ENCODE results near the gene FAM241A. TPM values are rescaled to one million over a fixed set of nuclear protein-coding genes. Genes with fewer than 3 reads are reported as not detected.

The FAM241A gene
- total RNA-seq, 2 experiments from 2014 or later = 2.2 to 2.5 TPM

DNA sequence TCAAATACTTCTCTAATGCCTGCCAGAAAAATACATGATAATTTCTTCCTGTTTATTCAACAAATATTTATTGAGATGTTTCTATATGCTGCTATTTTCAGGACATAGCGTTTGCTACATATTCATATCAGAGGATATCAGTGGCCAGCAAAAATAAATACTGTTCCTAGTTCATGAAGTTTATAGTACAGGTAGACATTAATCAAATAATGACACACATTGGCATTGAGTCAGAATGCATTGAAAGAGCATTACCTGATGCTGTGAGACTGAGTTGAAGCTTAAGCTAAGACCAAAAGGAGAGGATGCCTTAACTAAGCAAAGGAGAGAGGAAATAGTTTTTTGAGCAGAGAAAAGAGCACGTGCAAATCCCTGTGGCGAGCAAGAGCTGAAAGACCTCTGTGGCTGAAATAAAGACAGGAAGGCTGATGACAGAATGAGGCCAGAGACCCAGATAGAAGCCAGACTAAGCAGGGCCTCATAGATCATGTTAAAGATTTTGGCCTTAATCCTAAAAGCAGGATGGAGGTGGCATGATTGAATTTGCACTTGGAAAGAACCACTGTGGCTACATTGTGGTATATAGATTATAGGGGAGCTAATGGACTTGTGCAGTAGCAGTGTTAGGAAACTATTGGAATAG is 36.2 kb downstream of the FAM241A start:
- H3K4me3 Mint-ChIP-seq = no peak overlapping the region
- H3K36me3 Mint-ChIP-seq (ENCODE audit: low read depth) = peaks cover 11% of the 10 kb centered on the region
- H3K27me3 Mint-ChIP-seq (ENCODE audit: low read depth) = no peaks in the 10 kb centered on the region
- intact Hi-C loops (cut with micrococcal nuclease) = no loop called here
- no peak for DNase-seq
- peaks cover 52% of the 10 kb centered on the region for H3K4me1 Mint-ChIP-seq (ENCODE audit: low read depth)
- no peak overlapping the region for H3K27ac Mint-ChIP-seq
- CTCF ChIA-PET = interaction anchor here (1.1 to 1.2 kb wide), 2 partner anchors 33 to 54 kb away, joined by 3 to 4 read pairs; no protein-coding TSS in a partner anchor
- H3K9me3 Mint-ChIP-seq = peaks cover 5% of the 10 kb centered on the region

DNA sequence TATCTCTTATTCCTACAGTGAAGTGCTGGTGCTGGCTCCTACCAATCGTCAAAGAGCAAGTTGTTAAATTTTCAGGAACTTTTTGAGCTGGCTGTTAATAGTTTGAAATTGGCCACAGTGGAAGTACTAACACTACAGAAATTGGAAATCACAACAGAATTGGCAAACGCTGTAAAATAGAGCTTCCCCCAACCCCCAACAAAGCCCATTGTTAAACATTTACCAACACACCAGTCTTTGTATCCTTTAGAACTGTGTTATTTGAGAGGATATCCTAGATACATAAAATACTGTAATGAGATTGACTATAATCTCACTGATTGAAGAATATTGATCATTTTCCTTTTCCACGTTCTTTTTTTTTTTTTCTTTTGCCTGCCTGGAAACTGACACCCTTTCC is 37.4 kb downstream of the FAM241A start:
- H3K27me3 Mint-ChIP-seq (ENCODE audit: low read depth) = no peaks in the 10 kb centered on the region
- CTCF ChIA-PET = no interaction called here
- peaks cover 47% of the 10 kb centered on the region for H3K4me1 Mint-ChIP-seq (ENCODE audit: low read depth)
- no peak overlapping the region for H3K4me3 Mint-ChIP-seq
- no peak overlapping the region for H3K27ac Mint-ChIP-seq
- H3K9me3 Mint-ChIP-seq = peaks cover 5% of the 10 kb centered on the region
- H3K36me3 Mint-ChIP-seq (ENCODE audit: low read depth) = peaks cover 14% of the 10 kb centered on the region
- intact Hi-C loops (cut with micrococcal nuclease) = no loop called here
- no peak for DNase-seq

DNA sequence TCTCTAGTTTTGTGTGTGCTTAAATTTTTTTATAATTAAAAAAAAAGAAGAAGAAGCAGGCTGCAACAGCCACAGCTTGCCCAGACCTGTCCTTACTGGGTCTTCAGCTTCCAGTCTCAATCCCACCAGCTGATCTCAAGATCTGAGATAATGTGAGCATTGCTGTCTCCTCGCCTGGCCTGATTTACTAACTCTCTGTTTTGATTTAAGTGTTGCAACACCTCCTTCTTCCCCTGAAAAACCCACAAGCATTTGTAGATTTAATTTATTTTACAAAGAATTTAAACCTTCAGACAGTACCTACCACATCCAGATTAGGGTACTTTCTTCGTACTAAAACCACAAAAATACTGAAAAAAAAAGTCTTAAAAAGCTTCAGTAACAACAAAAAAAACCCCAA is 38.0 kb downstream of the FAM241A start:
- no peak for DNase-seq
- CTCF ChIA-PET = no interaction called here

DNA sequence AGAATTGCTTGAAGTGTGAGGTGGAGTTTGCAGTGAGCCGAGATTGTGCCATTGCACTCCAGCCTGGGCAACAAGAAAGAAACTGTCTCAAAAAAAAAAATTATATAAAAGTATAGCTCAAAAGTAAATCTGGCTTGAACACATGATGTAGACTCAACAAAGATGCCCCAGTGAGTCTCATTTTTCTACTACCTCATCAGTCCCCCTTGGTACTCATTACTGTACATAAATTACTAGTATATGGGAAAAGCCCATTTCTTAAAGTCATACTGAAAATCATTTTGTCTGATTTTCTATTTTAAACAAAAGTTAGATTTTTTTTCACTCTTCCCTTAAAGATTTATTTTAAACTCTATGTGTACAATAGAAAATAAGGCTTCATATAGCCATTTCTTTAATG is 39.2 kb downstream of the FAM241A start:
- Mint-ChIP-seq H3K36me3 (ENCODE audit: low read depth) (peaks cover 8% of the 10 kb centered on the region), H3K9me3 (no peaks in the 10 kb centered on the region), H3K4me3 (no peak overlapping the region), H3K27ac (no peak overlapping the region), H3K4me1 (ENCODE audit: low read depth) (peaks cover 39% of the 10 kb centered on the region), H3K27me3 (ENCODE audit: low read depth) (no peaks in the 10 kb centered on the region)
- CTCF ChIA-PET = no interaction called here
- DNase-seq = no peak
- intact Hi-C loops (cut with micrococcal nuclease) = loop anchor here (1.0 kb wide), 5 partner anchors 15 to 89 kb away; partner anchors contain the start of gene AP1AR

More for the DNA sequence above, 38.0 kb downstream of the FAM241A start:
- Mint-ChIP-seq H3K9me3 (peaks cover 5% of the 10 kb centered on the region), H3K4me1 (ENCODE audit: low read depth) (peaks cover 45% of the 10 kb centered on the region), H3K27ac (no peak overlapping the region), H3K36me3 (ENCODE audit: low read depth) (peaks cover 14% of the 10 kb centered on the region), H3K27me3 (ENCODE audit: low read depth) (no peaks in the 10 kb centered on the region), H3K4me3 (no peak overlapping the region)
- intact Hi-C loops (cut with micrococcal nuclease) = no loop called here

DNA sequence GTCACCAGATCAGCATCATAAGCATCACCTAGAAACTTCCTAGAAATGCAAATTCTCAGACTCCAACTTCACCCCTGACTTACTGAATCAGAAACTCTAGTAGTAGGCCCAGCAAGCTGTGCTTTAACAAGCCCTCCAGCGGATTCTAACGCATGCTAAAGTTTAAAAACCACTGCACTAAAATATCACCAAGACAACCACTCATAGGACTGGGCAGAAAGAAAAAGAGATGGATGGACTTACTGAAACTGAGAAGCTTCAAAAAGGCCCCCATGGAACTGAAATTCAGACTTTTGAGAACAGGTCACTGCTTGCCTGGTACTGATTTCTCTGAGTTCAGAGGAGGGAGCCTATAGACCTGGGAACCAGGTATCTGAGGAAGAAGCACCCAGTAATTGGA is 40.1 kb downstream of the FAM241A start:
- intact Hi-C loops (cut with micrococcal nuclease) = no loop called here
- H3K4me1 Mint-ChIP-seq (ENCODE audit: low read depth) = peaks cover 36% of the 10 kb centered on the region
- no peaks in the 10 kb centered on the region for H3K9me3 Mint-ChIP-seq
- no peaks in the 10 kb centered on the region for H3K27me3 Mint-ChIP-seq (ENCODE audit: low read depth)
- no peak overlapping the region for H3K4me3 Mint-ChIP-seq
- peaks cover 13% of the 10 kb centered on the region for H3K36me3 Mint-ChIP-seq (ENCODE audit: low read depth)
- H3K27ac Mint-ChIP-seq = no peak overlapping the region
- no peak for DNase-seq
- CTCF ChIA-PET = interaction anchor here (1.5 kb wide), 1 partner anchor 86 kb away, joined by 6 read pairs; no protein-coding TSS in a partner anchor

DNA sequence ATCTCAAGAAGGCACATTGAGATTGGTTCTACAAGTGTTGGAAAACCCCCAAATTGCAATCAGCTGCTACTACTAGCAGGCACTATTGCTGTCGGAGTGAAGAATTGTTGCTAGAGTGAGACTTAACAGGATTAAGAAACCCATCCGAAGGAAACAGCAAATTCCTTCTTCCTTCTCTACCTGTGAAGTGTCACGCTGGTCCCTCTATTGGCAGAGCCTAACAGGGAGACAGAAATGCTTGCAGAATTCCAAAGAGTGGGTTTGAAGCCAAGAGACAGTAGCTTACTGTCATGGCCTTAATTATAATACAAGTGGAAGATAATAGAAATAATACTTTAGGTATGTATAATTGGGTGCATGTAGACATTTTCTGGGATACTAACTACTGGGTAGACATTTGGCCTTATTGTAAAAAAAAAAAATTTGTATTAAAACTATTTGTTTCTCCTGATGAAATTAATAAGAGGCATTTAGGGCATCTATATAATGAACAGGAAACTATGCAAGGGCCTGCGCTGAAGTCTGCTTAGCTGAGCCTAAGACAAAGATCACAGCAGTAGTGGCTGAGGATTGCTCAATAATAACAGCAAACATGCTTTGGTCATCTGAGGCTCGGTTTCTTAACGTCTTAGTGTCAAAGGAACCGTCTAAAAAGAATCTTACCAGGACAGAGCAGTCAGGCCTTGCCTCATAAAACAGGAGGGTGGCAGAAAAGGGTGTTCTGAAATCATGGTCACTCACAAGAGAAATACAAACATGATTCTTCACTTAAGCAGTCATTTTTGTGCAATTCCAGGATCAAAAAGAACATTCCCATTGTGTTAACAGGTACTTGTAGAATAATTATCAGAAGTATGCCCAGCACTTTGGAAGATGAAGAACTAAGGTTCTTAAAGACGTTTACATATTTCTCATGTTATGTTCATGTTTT is 40.8 kb downstream of the FAM241A start:
- intact Hi-C loops (cut with micrococcal nuclease) = no loop called here
- no peak overlapping the region for H3K27ac Mint-ChIP-seq
- no peaks in the 10 kb centered on the region for H3K9me3 Mint-ChIP-seq
- CTCF ChIA-PET = interaction anchor here (1.4 to 1.5 kb wide), 2 partner anchors 86 to 87 kb away, joined by 5 to 6 read pairs; no protein-coding TSS in a partner anchor
- peaks cover 33% of the 10 kb centered on the region for H3K4me1 Mint-ChIP-seq (ENCODE audit: low read depth)
- no peaks in the 10 kb centered on the region for H3K27me3 Mint-ChIP-seq (ENCODE audit: low read depth)
- peaks cover 17% of the 10 kb centered on the region for H3K36me3 Mint-ChIP-seq (ENCODE audit: low read depth)
- no peak for DNase-seq
- H3K4me3 Mint-ChIP-seq = no peak overlapping the region

DNA sequence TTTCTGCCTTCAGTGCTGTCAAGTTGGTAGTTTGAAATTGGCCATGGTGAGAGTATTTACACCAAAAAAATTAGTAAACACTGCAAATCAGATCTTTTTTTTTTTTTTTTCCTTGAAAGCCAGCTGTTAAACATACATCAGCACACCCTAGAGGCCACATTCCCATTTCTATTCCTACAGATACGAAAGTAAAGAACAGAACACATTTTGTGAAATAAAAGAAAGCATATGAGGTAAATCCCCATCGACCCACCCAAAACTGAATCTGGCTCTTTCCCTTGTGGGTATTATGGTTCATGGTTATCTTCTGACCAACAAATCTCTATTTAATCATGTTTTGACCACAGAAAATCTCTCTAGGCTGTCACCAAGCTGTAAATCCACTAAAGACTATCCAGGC is 44.5 kb downstream of the FAM241A start:
- peaks cover 4% of the 10 kb centered on the region for H3K4me1 Mint-ChIP-seq (ENCODE audit: low read depth)
- H3K9me3 Mint-ChIP-seq = no peaks in the 10 kb centered on the region
- H3K4me3 Mint-ChIP-seq = no peak overlapping the region
- no peak overlapping the region for H3K27ac Mint-ChIP-seq
- DNase-seq = no peak
- no peaks in the 10 kb centered on the region for H3K27me3 Mint-ChIP-seq (ENCODE audit: low read depth)
- peaks cover 23% of the 10 kb centered on the region for H3K36me3 Mint-ChIP-seq (ENCODE audit: low read depth)
- CTCF ChIA-PET = interaction anchor here (0.6 to 1.5 kb wide), 5 partner anchors 49 to 116 kb away, joined by 3 to 9 read pairs (median 4); partner anchors contain the start of gene ALPK1
- intact Hi-C loops (cut with micrococcal nuclease) = loop anchor here (2.0 kb wide), 1 partner anchor 91 kb away; no protein-coding TSS in a partner anchor

DNA sequence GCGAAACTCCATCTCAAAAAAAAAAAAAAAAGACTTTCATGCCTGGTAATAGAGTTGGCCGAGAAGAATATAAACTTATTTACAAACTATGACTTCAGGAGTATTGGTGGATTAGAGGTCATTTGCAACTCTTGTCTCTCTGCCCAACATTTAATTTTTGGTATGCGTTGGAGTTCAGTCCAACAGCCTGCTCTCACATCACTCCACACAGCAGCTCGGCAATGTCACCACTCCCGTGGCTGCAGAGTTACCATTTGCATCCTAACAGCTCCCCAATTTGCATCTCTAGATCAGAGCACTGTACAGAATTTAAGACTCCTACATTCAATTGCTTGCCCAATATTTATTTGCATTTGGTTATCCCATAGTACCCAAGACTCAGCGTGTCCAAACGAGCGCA is 45.4 kb downstream of the FAM241A start:
- no peaks in the 10 kb centered on the region for H3K4me1 Mint-ChIP-seq (ENCODE audit: low read depth)
- H3K9me3 Mint-ChIP-seq = no peaks in the 10 kb centered on the region
- CTCF ChIA-PET = interaction anchor here (0.7 kb wide), 1 partner anchor 320 kb away, joined by 3 read pairs; no protein-coding TSS in a partner anchor
- H3K4me3 Mint-ChIP-seq = no peak overlapping the region
- DNase-seq = no peak
- peaks cover 23% of the 10 kb centered on the region for H3K36me3 Mint-ChIP-seq (ENCODE audit: low read depth)
- no peaks in the 10 kb centered on the region for H3K27me3 Mint-ChIP-seq (ENCODE audit: low read depth)
- intact Hi-C loops (cut with micrococcal nuclease) = no loop called here
- H3K27ac Mint-ChIP-seq = no peak overlapping the region

DNA sequence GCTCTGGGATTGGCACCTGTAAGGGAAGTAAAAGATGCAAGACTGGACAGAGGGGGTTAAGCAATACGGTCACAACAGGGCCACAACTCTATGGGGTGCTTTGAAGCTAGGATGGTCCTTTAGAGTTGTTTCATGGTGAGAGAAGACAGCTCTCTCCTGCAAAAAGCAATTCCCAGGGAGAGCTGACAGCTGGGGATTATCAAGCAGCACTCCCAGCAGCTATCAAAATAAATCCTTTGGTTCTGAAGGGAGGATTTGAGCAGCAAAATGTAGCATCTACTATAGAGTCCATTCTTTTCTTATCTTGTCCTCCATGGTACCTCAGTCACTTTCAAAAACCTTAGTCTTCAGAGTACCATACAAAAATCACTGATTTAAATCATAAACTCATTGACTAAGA is 51.2 kb downstream of the FAM241A start:
- peaks cover 18% of the 10 kb centered on the region for H3K4me1 Mint-ChIP-seq (ENCODE audit: low read depth)
- no peaks in the 10 kb centered on the region for H3K9me3 Mint-ChIP-seq
- intact Hi-C loops (cut with micrococcal nuclease) = no loop called here
- CTCF ChIA-PET = interaction anchor here (0.5 to 0.6 kb wide), 2 partner anchors 46 to 547 kb away, joined by 3 read pairs; no protein-coding TSS in a partner anchor
- no peak for DNase-seq
- H3K36me3 Mint-ChIP-seq (ENCODE audit: low read depth) = peaks cover 3% of the 10 kb centered on the region
- H3K27ac Mint-ChIP-seq = no peak overlapping the region
- peaks cover 2% of the 10 kb centered on the region for H3K27me3 Mint-ChIP-seq (ENCODE audit: low read depth)
- no peak overlapping the region for H3K4me3 Mint-ChIP-seq

DNA sequence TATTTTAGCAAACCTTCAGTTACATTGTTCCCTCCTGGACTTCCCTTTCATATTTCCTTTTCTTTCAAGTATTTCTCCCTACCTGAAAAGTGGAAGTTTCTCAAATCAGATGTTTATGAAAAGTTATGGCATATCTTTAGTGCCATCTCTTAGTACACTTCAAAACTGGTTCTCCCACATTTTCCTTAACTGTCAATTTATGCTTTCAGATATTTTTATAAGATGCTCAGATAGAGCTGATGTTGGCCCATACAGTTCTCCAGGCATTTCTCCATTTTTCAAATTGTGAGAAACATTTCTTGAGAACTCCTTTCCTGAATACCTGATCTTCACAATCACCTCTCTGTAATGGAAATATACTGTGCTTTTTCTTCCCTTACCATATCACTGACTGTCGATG is 53.8 kb downstream of the FAM241A start:
- H3K4me1 Mint-ChIP-seq (ENCODE audit: low read depth) = peaks cover 21% of the 10 kb centered on the region
- no peak overlapping the region for H3K4me3 Mint-ChIP-seq
- no peaks in the 10 kb centered on the region for H3K9me3 Mint-ChIP-seq
- intact Hi-C loops (cut with micrococcal nuclease) = loop anchor here (1.0 to 2.0 kb wide), 12 partner anchors 15 to 536 kb away; partner anchors contain the start of gene AP1AR
- no peak overlapping the region for H3K27ac Mint-ChIP-seq
- peaks cover 10% of the 10 kb centered on the region for H3K27me3 Mint-ChIP-seq (ENCODE audit: low read depth)
- H3K36me3 Mint-ChIP-seq (ENCODE audit: low read depth) = no peaks in the 10 kb centered on the region
- CTCF ChIA-PET = no interaction called here
- DNase-seq = no peak

DNA sequence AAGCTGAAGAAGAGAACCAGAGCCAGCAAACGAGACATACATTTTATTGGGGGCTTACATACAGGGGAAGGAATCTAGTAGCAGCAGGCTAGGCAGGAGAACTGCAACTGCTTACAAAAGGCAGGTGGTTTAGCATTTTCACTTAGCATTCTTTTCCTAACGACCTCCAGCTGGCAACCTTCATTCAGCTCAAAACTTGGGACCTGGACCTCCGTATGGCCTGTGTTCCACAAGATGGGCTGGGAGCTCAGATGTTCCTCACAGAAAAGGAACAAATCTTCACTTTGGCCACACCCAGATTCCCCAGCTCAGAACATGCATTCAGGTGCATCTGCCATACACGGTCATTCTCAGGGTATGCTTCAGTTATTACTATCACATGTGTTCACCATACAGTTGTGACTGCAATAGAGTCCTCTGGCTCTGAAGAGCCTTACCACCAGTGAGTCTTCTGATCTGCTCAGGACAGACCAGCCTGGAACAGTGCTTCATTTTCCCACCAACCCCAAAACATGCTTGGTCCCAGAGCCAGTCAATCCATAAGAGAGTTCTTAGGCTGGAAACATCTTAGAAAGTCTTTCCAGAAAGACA is 56.8 kb downstream of the FAM241A start:
- H3K4me3 Mint-ChIP-seq = no peak overlapping the region
- H3K27me3 Mint-ChIP-seq (ENCODE audit: low read depth) = peaks cover 10% of the 10 kb centered on the region
- no peak overlapping the region for H3K27ac Mint-ChIP-seq
- CTCF ChIA-PET = interaction anchor here (1.1 to 1.4 kb wide), 4 partner anchors 12 to 322 kb away, joined by 4 to 8 read pairs (median 4); no protein-coding TSS in a partner anchor
- DNase-seq = no peak
- no peaks in the 10 kb centered on the region for H3K36me3 Mint-ChIP-seq (ENCODE audit: low read depth)
- intact Hi-C loops (cut with micrococcal nuclease) = no loop called here
- peaks cover 21% of the 10 kb centered on the region for H3K4me1 Mint-ChIP-seq (ENCODE audit: low read depth)
- H3K9me3 Mint-ChIP-seq = no peaks in the 10 kb centered on the region

DNA sequence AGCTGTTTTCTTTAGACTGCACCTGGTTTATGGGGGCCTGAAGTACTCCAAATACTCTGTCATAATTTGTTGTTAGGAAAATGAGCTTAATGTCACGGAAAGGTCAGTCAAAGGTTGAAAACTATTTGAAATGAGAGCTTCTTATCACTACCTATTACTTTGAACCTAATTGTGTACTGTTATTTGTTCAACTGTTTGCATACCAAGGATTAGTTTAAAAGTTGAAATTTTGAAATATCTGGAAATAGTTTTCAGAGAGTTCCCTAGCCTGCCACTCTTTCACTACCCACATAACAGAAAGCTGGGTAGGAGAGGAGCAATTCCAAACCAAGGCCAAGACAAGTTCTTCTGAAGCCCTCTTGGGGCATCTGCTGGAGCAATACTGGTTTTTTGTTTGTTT is 58.3 kb downstream of the FAM241A start:
- Mint-ChIP-seq H3K4me3 (no peak overlapping the region), H3K9me3 (no peaks in the 10 kb centered on the region), H3K27ac (no peak overlapping the region), H3K27me3 (ENCODE audit: low read depth) (peaks cover 10% of the 10 kb centered on the region), H3K4me1 (ENCODE audit: low read depth) (peaks cover 21% of the 10 kb centered on the region), H3K36me3 (ENCODE audit: low read depth) (no peaks in the 10 kb centered on the region)
- CTCF ChIA-PET = interaction anchor here (0.9 to 1.3 kb wide), 3 partner anchors 11 to 86 kb away, joined by 3 read pairs; no protein-coding TSS in a partner anchor
- DNase-seq = no peak
- intact Hi-C loops (cut with micrococcal nuclease) = no loop called here

All from activated naive CD4-positive, alpha-beta T cell treated with anti-CD3 and anti-CD28 coated beads for 36 hours (primary cell).